ENCODE data around the gene EEF1G. TPM values are rescaled to one million over a fixed set of nuclear protein-coding genes. Genes with fewer than 3 reads are reported as not detected.

Gene EEF1G
- 1,773 and 2,008 TPM in 2 replicates for total RNA-seq (2021)
- Bru-seq, nascent RNA: percentile 95 among the genes with signal in this experiment
- BruChase-seq, experiment 1, labeled RNA remaining after a 2-hour chase: percentile 83 among the genes with signal in this experiment
- percentile 84 among the genes with signal in this experiment for BruChase-seq, experiment 2, labeled RNA remaining after a 6-hour chase
- long read RNA-seq, transcript EEF1G-203 (9 exons, 2,496 nt): minor isoform, 50 of 2,791 reads
- long read RNA-seq, transcript EEF1G-201 (10 exons, 1,523 nt): major isoform, 2,568 of 2,791 reads
- long read RNA-seq, partial matches to known transcripts: 142 of 2,791 reads
- long read RNA-seq, other reads (novel, unspliced or antisense): 31 of 2,791 reads

DNA sequence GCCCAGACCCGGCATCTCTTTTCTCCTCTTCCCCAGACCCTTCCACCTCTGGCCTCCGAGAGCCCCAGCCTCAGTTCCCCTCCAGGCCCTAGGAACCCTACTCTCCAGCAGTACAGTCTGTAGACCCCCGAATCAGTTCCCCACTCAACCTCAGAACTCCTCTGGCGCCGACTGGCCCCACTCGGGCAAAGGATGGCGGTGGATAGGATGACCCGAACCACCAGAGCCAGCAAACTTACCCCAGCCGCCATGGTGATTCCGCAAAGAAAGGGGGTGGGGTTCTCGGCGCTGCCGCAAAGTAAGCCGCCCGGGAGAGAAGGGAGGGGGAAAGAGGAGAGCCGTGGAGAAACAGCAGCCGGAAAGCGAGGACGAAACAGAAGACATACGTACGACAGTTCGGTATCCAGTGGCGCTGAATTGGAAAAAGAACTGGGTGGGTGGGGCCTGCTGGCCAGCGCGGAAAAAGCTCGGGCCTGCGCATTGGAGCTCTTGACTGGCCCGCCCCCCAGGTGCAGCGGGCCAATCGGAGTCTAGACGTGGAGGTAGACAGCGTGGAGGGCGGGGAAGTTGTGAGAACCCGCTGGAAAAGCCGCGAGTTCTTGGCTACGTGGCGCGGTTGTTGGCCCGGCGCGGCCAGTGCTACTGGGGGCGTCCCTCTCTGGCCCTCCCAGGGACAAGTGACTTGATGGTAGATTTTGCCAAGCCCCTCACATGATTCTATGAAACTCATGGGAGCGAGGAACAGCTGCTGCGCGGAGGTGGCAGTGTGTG is at the start of gene EEF1G:
Gene EEF1G, minus strand, starts transcription at position 300 of the 771 bp plus-strand sequence. Its CDS starts 49 bp downstream, at position 251.
- POLR2A ChIA-PET (ENCODE audit: unreplicated experiment): interaction anchor here (0.5 to 1.2 kb wide), 22 partner anchors 13 to 313 kb away, joined by 3 to 21 read pairs (median 6); partner anchors contain the start of genes AHNAK, C11orf98, CSKMT and HNRNPUL2
- Histone ChIP-seq H3K9me2 (ENCODE audit: insufficient read depth) (no peaks in the 10 kb centered on the region), H3K36me3 (ENCODE audit: low read depth) (peaks cover 42% of the 10 kb centered on the region), H3K9me3 (ENCODE audit: insufficient read depth, low read depth) (no peaks in the 10 kb centered on the region), H3K4me2 (peak within 1 kb of the TSS; percentile 100), H3F3A (ENCODE audit: insufficient read depth, low read depth) (peaks cover 67% of the 10 kb centered on the region), H3K27me3 (ENCODE audit: insufficient read depth, low read depth) (no peaks in the 10 kb centered on the region), H3K4me1 (replicated peaks; ENCODE audit: insufficient read depth) (peaks cover 42% of the 10 kb centered on the region), H4K20me1 (ENCODE audit: insufficient read depth) (peaks cover 42% of the 10 kb centered on the region), H3K27ac (peak within 1 kb of the TSS; percentile 86), H3K4me3 (peak within 1 kb of the TSS; percentile 92), H2AFZ (peak within 1 kb of the TSS; percentile 96), H3K79me2 (ENCODE audit: low read depth) (peaks cover 66% of the 10 kb centered on the region)
- intact Hi-C loops (cut with micrococcal nuclease; ENCODE audit: unreplicated experiment): loop anchor here (5.0 kb wide), 1 partner anchor 39 kb away; the partner anchor contains the start of genes EML3 and ROM1
- CTCF ChIA-PET: interaction anchor here (0.6 to 1.0 kb wide), 10 partner anchors 9 to 179 kb away, joined by 3 to 9 read pairs (median 3); partner anchors contain the start of gene TUT1
- TF ChIP-seq CTCF (conservative IDR thresholded peaks at IDR 0.05): no peak
- no peak for TF ChIP-seq EZH2 (IDR thresholded peaks at IDR 0.05; ENCODE audit: low read depth)
- BruUV-seq (replicated peaks): no TSS peak
- peak; percentile 100 for DNase-seq

DNA sequence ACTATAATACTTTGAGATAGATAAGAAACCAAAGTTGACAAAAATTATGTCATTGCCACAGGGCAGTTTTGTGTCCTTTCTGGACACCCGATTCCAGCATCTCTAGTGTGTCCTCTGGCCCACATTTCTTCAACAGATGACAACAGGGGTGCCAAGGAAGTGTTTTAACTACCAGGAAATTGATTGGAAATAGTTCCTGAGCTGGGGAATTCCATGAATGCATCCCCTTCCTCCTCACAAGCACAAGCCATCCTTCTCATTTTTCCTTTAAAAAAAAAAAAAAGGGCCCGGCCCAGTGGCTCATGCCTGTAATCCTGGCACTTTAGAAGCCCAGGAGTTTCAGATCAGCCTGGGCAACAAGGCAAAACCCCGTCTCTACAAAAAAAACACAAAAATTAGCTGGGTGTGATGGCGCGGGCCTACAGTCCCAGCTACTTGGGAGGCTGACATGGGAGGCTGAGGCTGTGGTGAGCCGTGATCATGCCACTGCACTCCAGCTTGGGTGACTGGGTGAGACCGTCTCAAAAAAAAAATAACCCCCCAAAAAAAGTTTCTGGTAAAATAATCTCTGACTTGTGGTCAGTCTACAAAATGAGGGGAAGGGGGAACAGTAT is 48.9 kb upstream of the EEF1G start:
- peaks cover 17% of the 10 kb centered on the region; the same call in 1 of the 2 replicates for H3K36me3 ChIP-seq (ENCODE audit: low read depth)
- no peaks in the 10 kb centered on the region for H3K27me3 ChIP-seq (ENCODE audit: insufficient read depth, low read depth)
- H2AFZ ChIP-seq: 0 out of 2 replicates have a peak overlapping the region, but pooled peaks have one; percentile 14
- no peaks in the 10 kb centered on the region for H3K9me3 ChIP-seq (ENCODE audit: insufficient read depth, low read depth)
- intact Hi-C loops (cut with micrococcal nuclease; ENCODE audit: unreplicated experiment): loop anchor here (1.0 to 5.0 kb wide), 3 partner anchors 24 to 45 kb away; partner anchors contain the start of genes C11orf98, CSKMT, GANAB and TUT1
- H3K4me1 ChIP-seq (replicated peaks; ENCODE audit: insufficient read depth): peaks cover 20% of the 10 kb centered on the region
- H4K20me1 ChIP-seq (ENCODE audit: insufficient read depth): no peaks in the 10 kb centered on the region
- peak overlapping the region; percentile 44; the same call in 1 of the 2 replicates for H3K4me3 ChIP-seq
- H3F3A ChIP-seq (ENCODE audit: insufficient read depth, low read depth): peaks cover 51% of the 10 kb centered on the region
- H3K9me2 ChIP-seq (ENCODE audit: insufficient read depth): no peaks in the 10 kb centered on the region
- DNase-seq: no peak
- H3K4me2 ChIP-seq: peak overlapping the region; percentile 75
- H3K27ac ChIP-seq: peak overlapping the region; percentile 86
- H3K79me2 ChIP-seq (ENCODE audit: low read depth): peaks cover 18% of the 10 kb centered on the region
- BruUV-seq (replicated peaks): TSS peak; percentile 99
- TF ChIP-seq EZH2 (IDR thresholded peaks at IDR 0.05; ENCODE audit: low read depth) (no peak), CTCF (conservative IDR thresholded peaks at IDR 0.05) (no peak)
- CTCF ChIA-PET: interaction anchor here (0.6 kb wide), 1 partner anchor 108 kb away, joined by 6 read pairs; no protein-coding TSS in a partner anchor
- POLR2A ChIA-PET (ENCODE audit: unreplicated experiment): interaction anchor here (0.6 to 1.6 kb wide), 8 partner anchors 31 to 1058 kb away, joined by 3 to 15 read pairs (median 4); partner anchors contain the start of genes C11orf98, CSKMT, INTS5 and TUT1
